Measurements from ENCODE around the gene LRIG2.
"Not testable (repeated sequence)": the region's sequence is repeated elsewhere in the genome, so short reads cannot be mapped to it uniquely, and the experiment has no call there.

The LRIG2 gene

DNA sequence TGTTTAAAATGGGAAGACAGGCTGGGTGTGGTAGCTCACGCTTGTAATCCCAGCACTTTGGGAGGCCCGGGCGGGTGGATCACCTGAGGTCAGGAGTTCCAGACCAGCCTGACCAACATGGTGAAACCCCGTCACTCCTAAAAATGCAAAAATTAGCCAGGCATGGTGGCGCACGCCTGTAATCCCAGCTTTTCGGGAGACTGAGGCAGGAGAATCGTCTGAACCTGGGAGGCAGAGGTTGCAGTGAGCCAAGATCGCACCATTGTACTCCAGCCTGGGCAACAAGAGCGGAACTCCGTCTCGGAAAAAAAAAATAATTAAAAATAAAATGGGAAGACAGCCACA is 29.9 kb upstream of the LRIG2 start:
- H3K27me3 Mint-ChIP-seq; H3K4me3 Mint-ChIP-seq; H3K36me3 Mint-ChIP-seq; H3K27ac Mint-ChIP-seq; H3K9me3 Mint-ChIP-seq (ENCODE audit: low read depth): not testable (repeated sequence)
- peaks cover 43% of the 10 kb centered on the region for H3K4me1 Mint-ChIP-seq (ENCODE audit: low read depth)

DNA sequence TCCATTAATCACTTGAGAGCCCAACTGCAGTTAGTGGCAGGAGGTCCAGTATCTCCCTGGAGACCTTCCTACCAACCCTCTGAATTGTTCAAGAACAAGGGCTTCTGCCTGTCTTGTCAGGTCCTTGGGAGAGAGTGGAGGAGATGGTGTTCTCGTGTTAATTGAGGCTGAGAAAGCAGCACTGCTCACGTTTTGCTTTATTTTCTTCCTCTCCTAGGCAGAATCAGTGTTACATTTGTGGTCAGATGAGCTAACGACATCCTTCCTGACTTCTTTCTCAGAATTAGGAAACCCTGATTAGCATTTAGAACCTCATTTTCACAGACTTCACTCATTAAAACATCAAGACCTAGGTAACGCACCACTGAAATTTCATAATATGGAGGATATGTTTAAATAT is 26.4 kb upstream of the LRIG2 start:
- Mint-ChIP-seq H3K36me3 (no peaks in the 10 kb centered on the region), H3K4me1 (ENCODE audit: low read depth) (peaks cover 56% of the 10 kb centered on the region), H3K4me3 (peak overlapping the region; percentile 62), H3K27me3 (no peaks in the 10 kb centered on the region), H3K9me3 (ENCODE audit: low read depth) (no peaks in the 10 kb centered on the region), H3K27ac (peak overlapping the region; percentile 82)

- H3K9me3 Mint-ChIP-seq (ENCODE audit: low read depth) = no peaks in the 10 kb centered on the region
- H3K36me3 Mint-ChIP-seq = no peaks in the 10 kb centered on the region
- H3K27me3 Mint-ChIP-seq = no peaks in the 10 kb centered on the region
- no peak overlapping the region for H3K27ac Mint-ChIP-seq
- H3K4me3 Mint-ChIP-seq = no peak overlapping the region
- peaks cover 42% of the 10 kb centered on the region for H3K4me1 Mint-ChIP-seq (ENCODE audit: low read depth)
Observed at GRCh38 chr1:113048064-113048463, 24.9 kb upstream of the LRIG2 start.

GRCh38 chr1:113053344-113054126 is 19.5 kb upstream of the LRIG2 start:
- no peaks in the 10 kb centered on the region for H3K27me3 Mint-ChIP-seq
- peaks cover 15% of the 10 kb centered on the region for H3K4me1 Mint-ChIP-seq (ENCODE audit: low read depth)
- no peaks in the 10 kb centered on the region for H3K9me3 Mint-ChIP-seq (ENCODE audit: low read depth)
- H3K27ac Mint-ChIP-seq = no peak overlapping the region
- no peak overlapping the region for H3K4me3 Mint-ChIP-seq
- no peaks in the 10 kb centered on the region for H3K36me3 Mint-ChIP-seq

- Mint-ChIP-seq H3K4me3 (no peak overlapping the region), H3K27ac (no peak overlapping the region), H3K4me1 (ENCODE audit: low read depth) (peaks cover 5% of the 10 kb centered on the region)
Observed at GRCh38 chr1:113055570-113055969, 17.4 kb upstream of the LRIG2 start.

GRCh38 chr1:113057006-113057405 is 16.0 kb upstream of the LRIG2 start:
- H3K4me1 Mint-ChIP-seq (ENCODE audit: low read depth) = peaks cover 2% of the 10 kb centered on the region
- no peak overlapping the region for H3K4me3 Mint-ChIP-seq
- no peaks in the 10 kb centered on the region for H3K9me3 Mint-ChIP-seq (ENCODE audit: low read depth)
- H3K27me3 Mint-ChIP-seq = no peaks in the 10 kb centered on the region
- no peaks in the 10 kb centered on the region for H3K36me3 Mint-ChIP-seq
- H3K27ac Mint-ChIP-seq = no peak overlapping the region

More at GRCh38 chr1:113055570-113055969, 17.4 kb upstream of the LRIG2 start:
- Mint-ChIP-seq H3K36me3 (no peaks in the 10 kb centered on the region), H3K27me3 (no peaks in the 10 kb centered on the region), H3K9me3 (ENCODE audit: low read depth) (no peaks in the 10 kb centered on the region)

DNA sequence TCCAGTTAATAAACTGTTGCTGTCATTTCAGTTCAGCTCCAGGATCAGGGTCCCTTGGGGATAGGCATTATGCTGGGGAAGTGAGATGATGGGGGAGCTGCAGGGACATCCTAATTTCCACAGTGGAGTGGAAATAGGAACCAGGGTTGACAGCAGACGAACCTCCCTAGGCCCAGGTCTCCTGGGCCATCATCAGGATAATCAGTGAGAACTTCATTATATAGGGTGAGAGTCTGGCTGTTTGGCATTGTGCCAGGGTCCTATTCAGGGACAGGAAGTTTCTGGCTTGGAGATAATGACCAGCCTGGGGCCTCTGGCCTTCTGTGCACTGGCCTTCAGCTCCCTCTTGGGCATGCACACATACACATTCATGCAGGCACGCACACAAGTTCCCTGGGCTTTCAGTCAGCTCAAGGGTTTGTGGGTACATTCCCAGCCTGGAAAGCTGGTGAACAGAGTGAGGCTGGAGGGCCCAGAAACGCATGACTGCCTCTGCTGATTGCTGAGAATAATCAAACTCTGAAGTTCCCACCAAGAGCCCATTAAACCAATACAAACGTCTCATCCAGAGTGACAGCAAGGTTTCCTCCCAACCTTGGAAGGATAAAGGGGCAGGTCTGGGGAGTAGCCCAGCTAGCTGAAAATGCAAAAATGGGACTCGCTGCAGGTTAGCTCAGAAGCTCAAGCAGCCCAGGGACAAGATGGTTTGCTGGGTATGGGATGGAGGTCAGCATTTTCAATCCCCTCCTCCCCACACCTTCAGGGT is 13.9 kb upstream of the LRIG2 start:
- H3K27ac Mint-ChIP-seq = no peak overlapping the region
- H3K4me3 Mint-ChIP-seq = no peak overlapping the region
- peaks cover 2% of the 10 kb centered on the region for H3K4me1 Mint-ChIP-seq (ENCODE audit: low read depth)
- H3K36me3 Mint-ChIP-seq = no peaks in the 10 kb centered on the region
- no peaks in the 10 kb centered on the region for H3K9me3 Mint-ChIP-seq (ENCODE audit: low read depth)
- H3K27me3 Mint-ChIP-seq = no peaks in the 10 kb centered on the region

GRCh38 chr1:113063456-113063855 is 9.5 kb upstream of the LRIG2 start:
- H3K4me1 Mint-ChIP-seq (ENCODE audit: low read depth); H3K36me3 Mint-ChIP-seq; H3K9me3 Mint-ChIP-seq (ENCODE audit: low read depth); H3K27me3 Mint-ChIP-seq; H3K4me3 Mint-ChIP-seq; H3K27ac Mint-ChIP-seq: not testable (repeated sequence)

DNA sequence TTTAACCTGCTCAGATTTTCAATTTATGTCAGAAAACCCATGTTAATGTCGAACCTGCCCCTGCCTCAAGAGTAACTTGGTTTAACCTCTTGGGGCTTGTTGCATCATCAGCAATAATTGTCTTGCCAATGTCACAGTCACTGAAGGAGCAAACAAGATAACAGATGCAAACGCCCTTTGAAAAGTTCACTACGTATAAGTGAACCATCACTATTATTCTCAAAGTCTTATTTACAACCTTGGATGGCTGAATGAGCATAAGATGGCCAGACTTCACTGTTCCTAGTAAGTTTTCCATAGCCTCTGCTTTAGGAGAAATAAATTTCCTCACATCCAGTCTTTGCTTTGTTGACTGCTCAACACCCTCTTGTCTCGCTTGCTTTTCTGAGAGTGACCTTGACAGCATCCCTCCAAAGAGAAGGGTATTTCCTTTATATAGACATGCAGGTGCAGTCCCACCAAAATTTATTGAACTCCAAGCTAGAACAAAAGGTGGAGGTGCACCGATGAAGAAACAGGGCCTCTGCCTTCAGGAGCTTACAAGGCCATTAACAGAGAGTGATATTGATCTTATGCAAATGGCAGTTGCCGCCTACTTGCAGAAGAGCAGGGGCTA is 749 bp upstream of the LRIG2 start:
- Mint-ChIP-seq H3K27me3 (no peaks in the 10 kb centered on the region), H3K4me1 (ENCODE audit: low read depth) (peaks cover 34% of the 10 kb centered on the region), H3K36me3 (no peaks in the 10 kb centered on the region), H3K9me3 (ENCODE audit: low read depth) (no peaks in the 10 kb centered on the region), H3K27ac (peak overlapping the region; percentile 93), H3K4me3 (peak overlapping the region; percentile 98)

DNA sequence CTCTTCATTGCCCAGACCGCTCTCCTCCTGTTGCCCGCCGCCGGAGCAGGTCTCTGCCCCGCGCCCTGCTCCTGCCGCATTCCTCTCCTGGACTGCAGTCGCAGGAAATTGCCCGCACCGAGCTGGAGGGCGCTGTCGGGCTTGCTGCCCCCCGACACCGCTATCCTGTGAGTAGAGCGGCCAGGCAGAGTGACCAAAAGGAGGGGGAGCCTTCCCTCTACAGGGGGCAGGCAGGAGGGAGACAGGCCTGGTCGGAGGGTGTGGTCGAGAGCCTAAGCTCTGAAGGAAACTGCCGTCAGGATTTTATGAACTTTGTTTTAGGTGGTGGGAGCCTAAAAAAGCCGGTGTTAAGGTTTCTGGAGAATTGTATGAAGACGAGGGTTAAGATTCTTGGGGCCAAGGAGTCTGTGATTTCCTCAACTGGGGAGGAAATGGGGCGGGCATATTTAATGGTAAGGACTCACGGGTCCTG is 517 bp downstream of the LRIG2 start:
- H3K36me3 Mint-ChIP-seq = peaks cover 2% of the 10 kb centered on the region
- peak overlapping the region; percentile 93 for H3K27ac Mint-ChIP-seq
- peak overlapping the region; percentile 98 for H3K4me3 Mint-ChIP-seq
- H3K27me3 Mint-ChIP-seq = no peaks in the 10 kb centered on the region
- H3K4me1 Mint-ChIP-seq (ENCODE audit: low read depth) = peaks cover 35% of the 10 kb centered on the region
- no peaks in the 10 kb centered on the region for H3K9me3 Mint-ChIP-seq (ENCODE audit: low read depth)

- Mint-ChIP-seq H3K27ac (peak overlapping the region; percentile 93), H3K9me3 (ENCODE audit: low read depth) (no peaks in the 10 kb centered on the region), H3K36me3 (peaks cover 2% of the 10 kb centered on the region), H3K27me3 (no peaks in the 10 kb centered on the region), H3K4me3 (peak overlapping the region; percentile 98), H3K4me1 (ENCODE audit: low read depth) (peaks cover 35% of the 10 kb centered on the region)
Observed at GRCh38 chr1:113074237-113074636, 1.2 kb downstream of the LRIG2 start.

GRCh38 chr1:113077978-113078377 is 5.0 kb downstream of the LRIG2 start:
- H3K36me3 Mint-ChIP-seq; H3K27ac Mint-ChIP-seq; H3K27me3 Mint-ChIP-seq; H3K4me3 Mint-ChIP-seq; H3K9me3 Mint-ChIP-seq (ENCODE audit: low read depth): not testable (repeated sequence)
- H3K4me1 Mint-ChIP-seq (ENCODE audit: low read depth) = peaks cover 36% of the 10 kb centered on the region

DNA sequence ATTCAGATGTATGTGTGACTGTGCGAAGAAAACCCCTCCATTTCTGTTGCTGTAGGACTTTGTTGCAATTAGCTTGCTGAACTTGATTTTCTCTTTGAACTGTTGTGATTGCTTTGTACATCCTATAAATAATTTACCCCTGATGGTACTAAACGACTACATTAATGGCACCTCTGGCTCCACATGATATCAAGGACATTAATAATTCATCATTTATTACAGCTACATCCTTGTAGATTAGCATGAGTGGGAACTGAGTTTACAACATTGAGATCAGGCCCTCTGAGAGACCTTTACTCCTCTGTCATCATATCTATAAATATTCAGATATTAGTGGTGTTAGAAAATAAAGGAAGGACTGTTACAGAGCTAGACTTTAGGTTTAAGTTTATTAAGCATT is 13.5 kb downstream of the LRIG2 start:
- Mint-ChIP-seq H3K27ac (no peak overlapping the region), H3K9me3 (ENCODE audit: low read depth) (no peaks in the 10 kb centered on the region), H3K36me3 (peaks cover 5% of the 10 kb centered on the region), H3K4me1 (ENCODE audit: low read depth) (peaks cover 37% of the 10 kb centered on the region), H3K4me3 (no peak overlapping the region), H3K27me3 (no peaks in the 10 kb centered on the region)

- Mint-ChIP-seq H3K27ac (no peak overlapping the region), H3K4me3 (no peak overlapping the region), H3K27me3 (no peaks in the 10 kb centered on the region), H3K9me3 (ENCODE audit: low read depth) (no peaks in the 10 kb centered on the region), H3K4me1 (ENCODE audit: low read depth) (peaks cover 43% of the 10 kb centered on the region), H3K36me3 (peaks cover 5% of the 10 kb centered on the region)
Observed at GRCh38 chr1:113088972-113089371, 16.0 kb downstream of the LRIG2 start.

GRCh38 chr1:113090051-113090450 is 17.1 kb downstream of the LRIG2 start:
- H3K36me3 Mint-ChIP-seq = peaks cover 5% of the 10 kb centered on the region
- H3K4me1 Mint-ChIP-seq (ENCODE audit: low read depth) = peaks cover 41% of the 10 kb centered on the region
- no peaks in the 10 kb centered on the region for H3K27me3 Mint-ChIP-seq
- H3K9me3 Mint-ChIP-seq (ENCODE audit: low read depth) = no peaks in the 10 kb centered on the region
- H3K4me3 Mint-ChIP-seq = no peak overlapping the region
- no peak overlapping the region for H3K27ac Mint-ChIP-seq
